Prostate gland (tissue), 2 donors: ENCODE measurements around the gene RTN1. TPM values are rescaled to one million over a fixed set of nuclear protein-coding genes. Genes with fewer than 3 reads are reported as not detected.

Experiments
- DNase-seq: peaks from one replicate; pipeline ENCODE4 v3.0.0-alpha.2; 2019; ENCODE audit warnings: low spot score
- H3K27ac ChIP-seq, 2 donors: fragments of 200-600 bp; sonication (generic); 2 replicates each; pipeline ENCODE4 v1.5.1; 2017 to 2019
- H3K27me3 ChIP-seq: fragments of 200-600 bp; sonication (generic); replicated peaks from 2 replicates; pipeline ENCODE4 v1.5.1; 2019; ENCODE audit not compliant: insufficient read depth
- H3K36me3 ChIP-seq, 2 donors: fragments of 200-600 bp; sonication (generic); 1 replicate in 1 of 2; 2 replicates in 1 of 2; pipeline versions ENCODE4 v1.5.1 to v1.8.1; 2017 to 2019
- H3K4me1 ChIP-seq: fragments of 200-600 bp; sonication (generic); replicated peaks from 2 replicates; pipeline ENCODE4 v1.5.1; 2019
- H3K4me3 ChIP-seq, 2 donors: fragments of 200-600 bp; sonication (generic); 2 replicates each; pipeline ENCODE4 v1.5.1; 2017 to 2019
- H3K9me3 ChIP-seq: fragments of 200-600 bp; sonication (generic); 2 replicates; pipeline ENCODE4 v1.5.1; 2017
- POLR2A ChIP-seq: fragments of 450-650 bp; IDR thresholded peaks from one replicate; pipeline ENCODE4 v1.6.1; 2016; ENCODE audit warnings: antibody characterized with exemption, mild to moderate bottlenecking
- POLR2AphosphoS5 ChIP-seq: sonication (generic); formaldehyde crosslinking; IDR thresholded peaks from one replicate; pipeline ENCODE4 v1.6.1; 2017; ENCODE audit warnings: antibody characterized with exemption
- WGBS: methylation state at CpG from one replicate; pipeline ENCODE4 v1.1.5; 2018; 5-methylcytosine and 5-hydroxymethylcytosine counted together
- intact Hi-C: fragments of 100-400 bp; cut with DNase I; formaldehyde crosslinking; loops from one replicate; pipeline ENCODE4 v1.14.2; 2022
- total RNA-seq, 2 donors: library from RNA; depleted of rRNA; stranded (reverse); fragments of >200 nt; gene quantifications; one replicate each; pipeline ENCODE4 v1.1.0, GENCODE V29; 2016
- TF ChIP-seq, protein P1 (sequence below), 4 experiments: fragments of 200-600 bp in 2 of 4; fragments of 450-650 bp in 2 of 4; sonication (generic) in 2 of 4; IDR thresholded peaks; 1 replicate in 3 of 4; 2 replicates in 1 of 4; pipeline ENCODE4 v1.5.1; 2016 to 2019; ENCODE audit warnings: antibody characterized with exemption in 4 of 4, mild to moderate bottlenecking in 2 of 4, moderate library complexity in 2 of 4

Gene RTN1
- total RNA-seq, 2 donors from 2014 or later: 21.6 to 121 TPM

- Histone ChIP-seq H3K36me3 (no peaks in the 10 kb centered on the region), H3K4me3 (no peak overlapping the region), H3K9me3 (no peaks in the 10 kb centered on the region), H3K27ac (no peak overlapping the region), H3K4me1 (no peaks in the 10 kb centered on the region), H3K27me3 (no peaks in the 10 kb centered on the region)
- DNase-seq: no peak
- 37% methylated on average over 2 of the region's 2 CpGs for WGBS
- intact Hi-C loops: no loop called here
- TF ChIP-seq, protein P1, sequence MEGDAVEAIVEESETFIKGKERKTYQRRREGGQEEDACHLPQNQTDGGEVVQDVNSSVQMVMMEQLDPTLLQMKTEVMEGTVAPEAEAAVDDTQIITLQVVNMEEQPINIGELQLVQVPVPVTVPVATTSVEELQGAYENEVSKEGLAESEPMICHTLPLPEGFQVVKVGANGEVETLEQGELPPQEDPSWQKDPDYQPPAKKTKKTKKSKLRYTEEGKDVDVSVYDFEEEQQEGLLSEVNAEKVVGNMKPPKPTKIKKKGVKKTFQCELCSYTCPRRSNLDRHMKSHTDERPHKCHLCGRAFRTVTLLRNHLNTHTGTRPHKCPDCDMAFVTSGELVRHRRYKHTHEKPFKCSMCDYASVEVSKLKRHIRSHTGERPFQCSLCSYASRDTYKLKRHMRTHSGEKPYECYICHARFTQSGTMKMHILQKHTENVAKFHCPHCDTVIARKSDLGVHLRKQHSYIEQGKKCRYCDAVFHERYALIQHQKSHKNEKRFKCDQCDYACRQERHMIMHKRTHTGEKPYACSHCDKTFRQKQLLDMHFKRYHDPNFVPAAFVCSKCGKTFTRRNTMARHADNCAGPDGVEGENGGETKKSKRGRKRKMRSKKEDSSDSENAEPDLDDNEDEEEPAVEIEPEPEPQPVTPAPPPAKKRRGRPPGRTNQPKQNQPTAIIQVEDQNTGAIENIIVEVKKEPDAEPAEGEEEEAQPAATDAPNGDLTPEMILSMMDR (IDR thresholded peaks at IDR 0.05): no peak
- TF ChIP-seq POLR2AphosphoS5 (no peak), POLR2A (no peak)
Measured at GRCh38 chr14:59771577-59771976, 99.0 kb downstream of the RTN1 start.

- intact Hi-C loops: no loop called here
- Histone ChIP-seq H3K4me3 (no peak overlapping the region), H3K36me3 (no peaks in the 10 kb centered on the region), H3K27me3 (no peaks in the 10 kb centered on the region), H3K4me1 (no peaks in the 10 kb centered on the region), H3K27ac (no peak overlapping the region), H3K9me3 (no peaks in the 10 kb centered on the region)
- no peak for DNase-seq
- TF ChIP-seq POLR2A (no peak), POLR2AphosphoS5 (no peak)
- TF ChIP-seq, protein P1 (IDR thresholded peaks at IDR 0.05): no peak
- 81% methylated on average over 2 of the region's 2 CpGs for WGBS
Measured at GRCh38 chr14:59769586-59769985, 101.0 kb downstream of the RTN1 start.

GRCh38 chr14:59768855-59769375 is 101.7 kb downstream of the RTN1 start:
- no peak for DNase-seq
- no peak for TF ChIP-seq POLR2AphosphoS5
- no peak for TF ChIP-seq POLR2A
- TF ChIP-seq, protein P1 (IDR thresholded peaks at IDR 0.05): no peak
- no peak overlapping the region for H3K27ac ChIP-seq
- WGBS: 96% methylated on average over 1 of the region's 1 CpG
- no peaks in the 10 kb centered on the region for H3K27me3 ChIP-seq
- no peaks in the 10 kb centered on the region for H3K4me1 ChIP-seq
- intact Hi-C loops: no loop called here
- no peaks in the 10 kb centered on the region for H3K9me3 ChIP-seq
- H3K36me3 ChIP-seq: no peaks in the 10 kb centered on the region
- H3K4me3 ChIP-seq: no peak overlapping the region

DNA sequence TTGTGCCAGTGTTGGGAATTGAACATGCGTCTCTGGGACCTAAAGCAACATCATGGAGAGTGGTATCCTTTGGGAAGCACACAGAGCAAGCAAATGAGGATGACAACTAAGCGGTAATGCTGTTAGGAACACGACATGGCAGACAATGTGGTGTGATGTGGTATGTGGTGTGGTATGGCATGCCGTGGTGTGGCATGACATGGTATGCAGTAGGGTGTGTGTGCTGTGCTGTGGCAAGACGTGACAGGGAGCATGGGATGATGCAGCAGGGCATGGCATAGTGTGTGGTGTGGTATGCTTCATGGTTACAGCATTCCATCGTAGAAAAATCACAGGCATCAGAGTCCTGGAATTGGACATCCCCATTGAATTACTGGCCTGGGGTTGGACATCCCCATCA is 108.7 kb downstream of the RTN1 start:
- H3K27me3 ChIP-seq: no peaks in the 10 kb centered on the region
- WGBS: 96% methylated on average over 6 of the region's 6 CpGs

More for the DNA sequence above, 108.7 kb downstream of the RTN1 start:
- TF ChIP-seq, protein P1 (IDR thresholded peaks at IDR 0.05): no peak
- Histone ChIP-seq H3K27ac (no peak overlapping the region), H3K36me3 (no peaks in the 10 kb centered on the region), H3K4me1 (no peaks in the 10 kb centered on the region), H3K4me3 (no peak overlapping the region), H3K9me3 (no peaks in the 10 kb centered on the region)
- no peak for DNase-seq
- intact Hi-C loops: no loop called here
